NCI-H2227 (cell line): ENCODE data around the gene TRAF3.
"Not testable (repeated sequence)": the region's sequence is repeated elsewhere in the genome, so short reads cannot be mapped to it uniquely, and the experiment has no call there.

Experiments used
- DNase-seq: peaks from one replicate; lab custom pipeline; 2025; ENCODE audit not compliant: unreplicated experiment; lab: John Stamatoyannopoulos, UW

TRAF3 gene

DNA sequence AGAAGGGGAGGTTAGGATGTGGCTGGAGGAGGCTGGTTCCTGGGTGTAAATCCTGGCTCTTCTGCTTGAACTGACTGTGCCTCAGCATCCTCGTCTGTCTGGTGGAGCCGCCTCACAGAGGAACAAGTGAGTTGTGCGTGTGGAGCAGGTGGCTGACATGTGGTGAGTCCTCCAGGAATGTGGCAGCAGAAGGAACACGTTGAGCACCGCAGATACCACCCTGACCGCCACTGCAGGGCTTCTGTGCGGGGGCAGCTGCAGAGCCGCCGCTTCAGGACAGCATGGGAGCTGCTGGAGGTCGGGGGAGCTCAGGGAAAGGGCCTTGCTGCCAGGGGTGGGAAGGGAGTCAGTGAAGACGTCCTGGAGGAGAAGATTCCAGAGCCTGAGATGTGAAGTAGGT, 48.9 kb downstream of the TRAF3 start:
- DNase-seq = no peak

DNA sequence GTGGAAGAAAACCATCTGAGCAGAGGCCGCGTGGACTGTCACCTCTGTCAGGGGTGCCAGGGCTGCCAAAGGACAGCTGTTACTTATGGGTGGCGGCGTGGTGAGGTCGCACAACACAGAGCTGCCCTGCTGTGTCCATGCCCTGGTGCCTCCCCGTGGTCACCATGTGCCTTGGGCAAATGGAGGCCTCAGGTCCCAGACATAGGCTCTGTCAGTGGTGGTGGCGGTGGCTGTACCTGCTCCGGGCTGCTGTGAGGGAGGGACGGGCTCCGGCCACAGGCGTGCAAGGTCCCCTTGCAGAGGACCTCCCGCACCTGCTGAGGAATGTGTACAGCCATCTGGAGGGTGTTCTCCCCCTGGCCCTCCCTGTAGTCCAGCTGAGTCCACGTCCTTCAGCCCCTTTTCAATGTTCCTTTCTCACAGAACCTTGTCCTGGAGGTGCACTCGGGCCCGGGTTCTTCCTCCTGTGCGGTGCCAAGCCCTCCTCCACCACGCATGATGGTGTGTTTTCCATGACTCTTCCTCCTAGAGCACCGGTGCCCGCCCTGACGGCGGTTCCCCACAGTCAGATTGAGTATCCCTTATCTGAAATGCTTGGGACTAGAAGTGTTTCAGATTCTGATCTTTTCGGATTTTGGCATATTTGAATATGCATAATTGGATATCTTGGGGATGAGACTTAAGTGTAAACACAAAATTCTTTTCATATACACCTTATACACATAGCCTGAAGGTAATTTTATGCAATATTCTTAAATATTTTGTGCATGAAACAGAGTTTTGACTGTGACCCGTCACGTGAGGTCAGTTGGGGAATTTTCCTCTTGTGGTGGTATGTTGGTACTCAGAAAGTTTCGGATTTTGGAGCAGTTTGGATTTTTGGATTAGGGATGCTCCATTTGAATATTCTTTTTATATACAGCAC, 49.8 kb downstream of the TRAF3 start:
- no peak for DNase-seq

DNA sequence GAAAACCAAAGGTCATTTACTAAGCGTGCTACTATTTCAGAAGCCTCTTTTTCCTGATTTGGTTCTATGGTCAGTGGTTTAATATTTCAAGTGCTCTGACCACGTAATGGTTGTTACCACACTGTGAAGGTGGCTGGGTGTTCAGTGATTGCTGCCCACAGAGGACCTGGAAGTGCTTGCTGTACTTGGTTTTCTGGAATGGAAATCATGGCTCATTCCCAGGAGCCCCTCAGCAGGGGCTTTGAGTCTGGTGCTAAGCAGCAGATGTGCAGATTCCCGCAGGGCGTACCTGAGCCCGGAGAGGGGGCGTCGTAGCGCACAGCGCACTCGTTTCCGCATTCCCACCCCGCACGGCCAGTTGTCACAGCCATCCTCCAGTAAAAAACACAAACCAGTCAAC, 50.5 kb downstream of the TRAF3 start:
- peak; percentile 34 for DNase-seq

DNA sequence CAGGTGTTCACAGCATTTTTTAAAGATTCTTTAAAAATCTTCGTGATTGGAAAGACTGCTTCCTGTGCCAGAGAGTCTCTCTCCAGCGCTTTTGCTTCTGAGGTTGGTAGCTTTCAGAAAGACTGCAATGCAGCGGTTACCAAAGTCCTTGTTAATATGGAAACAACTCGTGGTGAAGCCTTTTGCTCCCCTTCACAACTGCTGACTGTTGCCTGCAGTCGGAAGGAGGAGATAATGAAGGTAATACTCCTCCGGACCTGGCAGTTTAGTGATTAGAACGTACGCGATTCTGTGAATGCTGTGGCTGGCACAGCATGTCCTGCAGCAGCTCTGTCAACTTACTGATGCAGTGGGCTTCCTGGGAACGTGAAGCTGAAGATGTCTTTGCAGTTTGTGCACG, 50.9 kb downstream of the TRAF3 start:
- DNase-seq = peak; percentile 43

DNA sequence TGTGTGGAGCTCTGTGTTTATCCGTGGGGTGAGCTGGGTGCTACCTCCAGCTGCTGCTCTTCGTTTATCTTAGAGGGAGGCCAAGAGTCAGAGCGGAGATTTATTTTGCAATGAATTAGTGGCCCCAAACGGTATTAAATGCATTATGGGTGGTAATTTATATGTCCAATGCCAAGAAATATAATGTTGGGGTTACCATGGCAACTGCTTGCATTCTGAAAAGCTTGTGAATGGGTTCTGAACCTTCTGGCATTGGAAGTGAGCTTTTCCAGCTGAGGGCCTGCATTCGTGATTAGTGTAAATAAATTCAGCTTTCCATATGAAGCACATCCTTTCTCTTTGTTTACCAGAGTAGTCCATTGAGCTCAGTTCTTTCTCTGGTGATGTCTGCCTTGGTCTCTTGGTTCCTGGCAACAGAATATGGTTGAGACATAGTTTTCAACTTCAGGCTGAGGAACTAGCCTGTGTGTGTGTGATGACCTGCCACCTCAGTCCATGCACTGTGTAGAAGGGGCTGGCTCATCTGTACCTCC, 51.8 kb downstream of the TRAF3 start:
- DNase-seq = peak; percentile 66

DNA sequence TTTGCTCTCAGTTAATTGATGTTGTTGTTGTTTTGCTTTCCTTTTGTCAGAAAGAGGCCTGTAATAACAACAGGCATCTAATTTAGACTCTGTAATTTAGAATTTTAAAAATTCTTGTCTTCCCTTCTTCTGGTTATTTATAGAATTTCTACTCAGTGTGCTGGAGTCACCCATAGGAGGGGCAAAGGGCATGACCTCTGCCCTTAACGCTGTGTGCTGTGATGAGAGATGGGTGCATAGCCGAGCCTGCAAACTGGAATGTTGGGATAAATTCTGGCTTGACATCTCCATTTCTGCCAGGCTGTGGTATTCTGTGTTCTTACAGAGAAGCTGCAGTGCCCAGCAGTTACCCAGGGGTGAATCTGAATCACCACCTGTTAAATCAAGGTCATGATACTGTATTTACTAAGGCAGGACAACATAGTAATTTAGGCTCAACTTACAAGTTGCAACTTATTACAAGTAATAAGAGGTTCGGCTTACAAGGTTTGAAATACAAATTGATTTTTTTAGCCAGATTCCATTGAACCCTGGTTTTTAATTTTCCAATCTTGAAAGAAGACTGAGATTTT, 53.3 kb downstream of the TRAF3 start:
- DNase-seq = no peak

DNA sequence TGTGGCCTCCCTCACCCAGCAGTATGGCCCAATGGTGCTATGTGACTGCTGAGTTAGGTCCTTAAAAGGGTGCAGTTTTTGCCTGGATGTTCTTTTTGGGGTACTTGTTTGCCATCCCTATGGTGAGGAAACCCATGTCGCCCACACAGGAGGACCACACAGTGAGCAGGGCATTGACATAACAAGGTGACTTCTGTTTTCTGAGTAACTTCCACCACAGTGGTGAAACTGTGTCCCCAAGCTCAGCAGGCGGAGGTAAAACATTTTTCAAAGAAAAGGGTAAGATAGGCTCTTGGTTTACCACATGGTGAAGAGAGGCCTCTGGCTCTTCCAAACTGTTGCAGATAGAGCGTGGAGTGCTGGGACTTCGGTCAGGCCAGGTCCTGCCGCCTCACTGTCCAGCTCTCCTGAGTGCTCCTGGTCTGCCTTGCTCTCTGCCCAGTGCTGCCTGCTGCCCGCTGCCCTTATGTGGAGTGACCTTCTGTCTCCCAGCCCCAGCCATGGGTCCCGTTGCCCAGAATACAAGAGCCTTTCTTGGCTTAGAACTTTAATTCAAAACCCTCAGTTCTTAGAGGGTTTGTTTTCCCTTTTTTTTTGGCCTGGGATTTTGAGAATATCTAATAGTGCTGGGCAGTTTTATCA, 54.0 kb downstream of the TRAF3 start:
- no peak for DNase-seq

DNA sequence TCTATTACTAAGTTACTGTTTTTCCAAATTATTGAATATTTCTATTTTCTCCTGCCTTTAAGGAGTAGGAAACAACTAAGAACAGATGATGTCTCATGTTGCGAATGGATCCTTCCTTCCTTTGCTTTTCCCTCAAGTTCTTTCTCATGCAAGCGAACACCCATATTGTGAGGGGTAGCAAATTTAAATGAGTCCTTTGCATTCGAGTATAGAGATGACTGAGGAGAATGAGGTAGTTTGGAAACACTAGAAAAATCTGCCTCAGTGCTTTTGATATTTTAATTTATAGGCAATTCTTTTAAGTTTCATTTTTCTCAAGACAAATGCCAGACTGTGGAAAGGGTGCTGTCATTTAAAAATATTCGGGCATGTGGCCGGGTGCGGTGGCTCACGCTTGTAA, 56.1 kb downstream of the TRAF3 start:
- no peak for DNase-seq

DNA sequence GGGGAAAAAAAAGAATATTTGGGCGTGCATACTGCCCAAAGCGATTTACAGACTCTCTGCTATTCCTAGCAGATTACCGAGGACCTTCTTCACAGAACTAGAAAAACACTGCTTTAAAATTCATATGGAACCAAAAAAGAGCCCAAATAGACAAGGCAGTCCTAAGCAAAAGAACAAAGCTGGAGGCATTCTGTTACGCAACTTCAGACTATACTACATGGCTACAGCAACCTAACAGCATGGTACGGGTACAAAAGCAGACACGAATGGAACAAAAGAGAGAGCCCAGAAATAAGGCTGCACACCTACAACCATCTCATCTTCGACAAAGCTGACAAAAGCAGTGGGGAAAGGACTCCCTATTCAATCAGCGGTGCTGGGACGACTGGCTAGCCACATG, 56.7 kb downstream of the TRAF3 start:
- no peak for DNase-seq

DNA sequence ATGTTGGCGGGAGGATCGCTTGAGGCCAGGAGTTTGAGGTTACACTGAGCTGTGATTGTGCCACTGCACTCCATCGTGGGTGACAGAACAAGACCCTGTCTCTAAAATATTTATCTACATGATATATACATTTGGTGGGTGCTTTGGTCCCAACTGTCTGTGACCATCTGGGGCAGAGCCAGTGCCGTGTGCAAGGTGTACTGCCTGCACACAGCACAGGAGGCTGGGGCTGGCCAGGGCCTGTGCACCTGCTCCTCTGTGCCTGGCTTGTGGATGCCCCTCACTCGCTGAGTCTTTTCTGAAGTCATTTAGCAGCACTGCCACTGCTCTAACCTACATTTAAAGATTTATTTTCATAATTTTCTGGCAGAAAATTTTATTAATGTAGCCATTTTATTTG, 58.7 kb downstream of the TRAF3 start:
- no peak for DNase-seq

DNA sequence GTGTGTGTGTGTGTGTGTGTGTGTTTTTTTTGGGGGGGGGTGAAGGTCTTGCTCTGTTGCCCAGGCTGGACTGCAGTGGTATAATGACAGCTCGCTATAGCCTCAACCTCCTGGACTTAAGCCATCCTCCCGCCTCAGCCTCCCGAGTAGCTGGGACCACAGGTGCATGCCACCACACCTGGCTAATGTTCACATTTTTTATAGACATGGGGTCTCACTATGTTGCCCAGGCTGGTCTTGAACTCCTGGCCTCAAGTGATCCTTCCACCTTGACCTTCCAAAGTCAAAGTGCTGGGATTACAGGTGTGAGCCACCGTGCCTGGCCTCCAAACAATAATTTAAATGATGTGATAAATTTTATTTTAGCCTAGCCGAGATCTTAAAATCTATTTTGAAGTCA, 59.9 kb downstream of the TRAF3 start:
- not testable (repeated sequence) for DNase-seq

DNA sequence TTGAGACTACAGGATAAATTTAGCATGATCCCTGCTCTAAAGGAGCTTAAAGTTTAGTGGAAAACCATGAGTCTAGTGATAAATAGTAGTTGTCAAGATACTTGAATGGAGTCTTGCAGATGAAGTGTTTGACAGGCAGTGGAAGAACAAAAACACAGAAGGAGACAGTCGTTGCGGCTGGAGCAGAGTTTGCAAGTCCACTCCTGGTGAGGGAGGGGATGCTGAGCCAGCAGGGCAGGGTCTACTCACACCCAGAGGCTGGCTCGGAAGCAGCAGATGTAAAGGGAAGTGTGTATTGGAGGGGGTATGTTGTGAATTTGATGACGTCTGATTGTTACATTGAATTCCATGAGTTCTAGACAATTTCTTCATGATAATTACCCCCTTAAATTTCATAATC, 61.3 kb downstream of the TRAF3 start:
- peak; percentile 17 for DNase-seq

DNA sequence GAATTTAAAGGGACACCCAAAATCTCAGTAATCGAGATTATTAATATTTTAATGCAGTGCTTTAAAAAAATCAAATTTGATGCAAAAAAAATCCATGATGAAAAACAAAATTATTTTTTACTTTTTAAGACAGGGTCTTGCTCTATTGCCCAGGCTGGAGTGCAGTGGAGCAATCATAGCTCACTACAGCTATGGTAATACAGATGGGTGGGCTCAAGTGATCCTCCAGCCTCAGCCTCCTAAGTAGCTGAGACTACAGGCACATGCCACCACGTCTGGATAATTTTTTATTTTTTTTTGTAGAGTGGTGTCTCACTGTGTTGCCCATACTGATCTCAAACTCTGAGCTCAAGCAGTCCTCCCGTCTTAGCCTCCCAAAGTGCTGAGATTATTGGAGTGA, 62.9 kb downstream of the TRAF3 start:
- DNase-seq = no peak

DNA sequence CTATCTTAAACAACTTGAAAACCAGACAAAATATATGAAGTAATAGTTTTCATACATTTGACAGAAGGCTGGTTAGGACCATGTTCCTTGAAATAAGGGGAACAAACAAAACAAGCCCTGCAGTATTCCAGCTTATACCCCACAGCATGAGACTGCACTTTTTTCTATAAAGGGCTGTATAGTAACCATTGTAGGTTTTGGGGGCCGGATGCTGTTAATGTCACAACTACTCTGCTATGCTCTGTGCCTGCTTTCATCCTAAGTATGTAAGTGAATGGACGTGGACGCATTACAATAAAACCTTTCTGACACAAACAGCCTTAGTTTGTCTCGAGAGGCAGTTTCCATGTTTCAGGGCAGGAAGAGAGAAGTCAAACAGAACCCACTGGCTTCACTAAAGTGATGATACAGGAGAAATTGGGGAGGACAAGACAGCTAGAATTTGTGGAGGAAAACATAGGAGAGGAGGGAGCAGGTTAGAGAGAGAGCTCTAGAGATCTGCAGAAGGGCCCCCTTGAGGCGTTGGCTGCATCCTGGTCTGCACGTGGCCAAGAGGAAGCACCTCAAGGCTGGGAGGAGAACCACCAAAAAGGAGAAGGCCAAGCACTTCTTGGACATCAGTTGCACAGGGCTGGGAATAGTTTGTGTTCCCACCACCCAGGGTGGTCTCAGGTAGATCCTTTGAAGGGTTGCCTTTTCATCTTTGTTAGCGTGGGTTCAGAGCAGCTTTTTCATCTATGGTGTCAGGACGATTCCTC, 63.7 kb downstream of the TRAF3 start:
- DNase-seq = no peak

DNA sequence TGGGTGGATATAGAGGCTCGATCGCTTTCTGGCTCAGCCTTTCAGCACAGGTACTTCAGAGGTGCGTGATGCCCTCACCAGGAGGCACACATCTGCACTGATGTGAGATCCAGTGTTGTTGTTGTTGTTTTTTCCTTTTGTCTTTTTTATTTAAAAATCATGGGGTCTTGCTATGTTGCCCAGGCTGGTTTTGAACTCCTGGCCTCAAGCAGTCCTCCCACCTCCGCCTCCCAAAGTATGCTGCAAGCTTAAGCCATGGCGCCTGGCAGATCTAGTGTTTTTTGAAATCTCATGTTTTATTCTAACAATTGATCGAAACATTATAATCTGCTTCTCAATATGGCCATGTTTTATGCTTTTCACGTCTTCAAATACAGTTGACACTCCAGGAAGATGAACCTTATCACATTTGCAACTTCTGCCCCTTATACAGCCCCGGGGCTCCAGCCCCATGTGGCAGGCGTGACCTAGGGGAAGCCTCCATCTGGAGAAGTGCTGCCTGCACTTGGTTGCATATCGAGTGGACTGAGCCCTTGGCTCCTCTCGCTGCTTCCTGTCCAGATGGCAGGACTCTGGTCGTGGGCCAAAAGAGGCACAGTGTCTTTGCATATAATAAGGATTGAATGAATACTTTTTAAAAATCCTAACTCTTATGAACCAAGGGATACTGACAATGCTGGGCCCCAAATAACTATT, 71.7 kb downstream of the TRAF3 start:
- DNase-seq = no peak

DNA sequence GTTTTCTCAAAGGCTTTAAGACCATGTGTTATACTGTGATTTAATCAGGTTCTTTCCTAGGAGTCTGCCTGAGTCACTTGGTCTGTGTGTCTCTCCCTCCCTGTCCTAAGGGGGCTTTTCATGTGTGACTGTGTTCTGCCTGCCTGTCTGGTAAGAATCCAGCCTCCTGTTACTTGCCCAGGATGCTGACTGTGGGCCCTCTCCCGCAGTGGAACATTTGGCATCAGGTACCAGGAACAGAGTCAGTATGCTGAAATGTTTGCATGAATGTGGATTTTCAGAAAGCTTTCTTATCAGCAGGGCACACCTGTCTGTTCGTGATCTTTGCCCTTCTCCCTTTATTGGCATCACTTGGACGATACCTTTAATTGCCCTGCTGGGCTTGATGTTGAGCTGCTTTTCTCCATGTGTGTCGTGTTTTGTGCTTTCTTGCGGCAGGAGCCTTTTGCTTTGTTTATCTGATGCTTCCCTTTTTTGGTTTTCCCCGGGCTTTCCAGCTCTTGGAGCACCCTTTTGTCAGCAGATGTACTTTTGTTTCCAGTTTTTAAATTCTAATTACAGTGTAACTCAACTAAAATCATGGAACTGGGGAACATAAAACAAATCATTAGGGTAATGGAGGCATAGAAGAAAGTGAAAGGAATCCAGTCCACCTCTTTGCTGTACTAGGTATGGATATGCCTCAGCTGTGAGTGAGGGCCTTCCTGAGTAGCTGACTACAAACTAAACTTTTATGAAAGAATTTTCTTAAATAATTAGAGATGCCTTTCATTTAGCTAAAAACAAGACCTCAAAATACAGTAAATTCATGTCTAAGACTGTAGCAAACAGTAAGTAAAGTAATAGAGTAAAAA, 72.5 kb downstream of the TRAF3 start:
- DNase-seq = peak; percentile 32

DNA sequence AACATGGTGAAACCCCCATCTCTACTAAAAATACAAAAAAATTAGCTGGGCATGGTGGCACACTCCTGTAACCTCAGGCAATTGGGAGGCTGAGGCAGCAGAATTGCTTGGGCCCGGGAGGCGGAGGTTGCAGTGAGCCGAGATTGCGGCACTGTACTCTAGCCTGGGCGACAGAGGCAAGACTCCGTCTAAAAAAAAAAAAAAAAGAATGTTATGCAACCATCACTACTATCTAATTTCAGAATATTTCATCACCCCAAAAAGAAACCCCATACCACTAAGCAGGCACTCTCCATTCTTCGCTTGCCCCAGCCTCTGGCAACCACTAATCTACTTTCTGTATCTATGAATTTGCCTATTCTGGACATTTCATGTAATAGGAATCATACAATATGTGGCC, 76.4 kb downstream of the TRAF3 start:
- no peak for DNase-seq

DNA sequence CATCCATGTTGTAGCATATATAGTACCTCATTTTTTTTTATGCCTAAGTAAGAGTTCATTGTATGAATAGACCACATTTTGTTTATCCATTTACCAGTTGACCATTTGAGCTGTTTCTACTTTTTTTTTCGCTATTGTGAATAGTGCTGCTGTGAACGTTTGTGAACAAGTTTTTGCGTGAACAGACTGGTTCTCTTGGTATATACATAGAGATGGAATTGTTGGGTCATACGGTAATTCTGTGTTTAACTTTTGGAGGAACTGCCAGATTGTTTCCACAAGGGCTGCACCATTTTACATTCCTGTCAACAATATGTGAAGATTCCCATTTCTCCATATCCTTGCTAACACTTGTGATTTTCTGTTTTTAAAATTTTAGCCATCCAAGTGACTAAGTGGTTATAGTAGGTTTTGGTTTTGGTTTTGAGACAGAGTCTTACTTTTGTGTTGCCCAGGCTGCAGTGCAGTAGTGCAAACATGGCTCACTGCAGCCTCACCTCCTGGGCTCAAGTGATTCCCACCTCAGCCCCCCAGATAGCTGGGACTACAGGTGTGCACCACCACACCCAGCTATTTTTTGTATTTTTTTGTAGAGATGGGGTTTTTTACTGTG, 76.9 kb downstream of the TRAF3 start:
- no peak for DNase-seq

DNA sequence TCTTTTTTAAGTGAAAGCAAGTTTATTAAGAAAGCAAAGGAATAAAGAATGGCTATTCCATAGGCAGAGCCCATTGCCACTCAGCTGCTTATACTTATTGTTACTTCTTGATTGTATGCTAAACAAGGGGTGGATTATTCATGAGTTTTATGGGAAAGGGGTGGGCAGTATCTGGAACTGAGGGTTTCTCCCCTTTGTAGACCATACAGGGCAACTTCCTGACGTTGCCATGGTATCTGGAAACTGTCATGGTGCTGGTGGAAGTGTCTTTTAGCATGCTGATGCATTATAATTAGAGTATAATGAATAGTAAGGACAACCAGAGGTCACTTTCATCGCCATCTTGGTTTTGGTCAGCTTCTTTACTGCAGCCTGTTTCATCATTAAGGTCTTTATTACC, 78.9 kb downstream of the TRAF3 start:
- no peak for DNase-seq
